ENCODE measurements around the gene ATOH8. TPM values are rescaled to one million over a fixed set of nuclear protein-coding genes. Genes with fewer than 3 reads are reported as not detected.

Gene ATOH8
- total RNA-seq, 4 donors from 2014 or later = 17.1 to 210 (median 45.9) TPM

DNA sequence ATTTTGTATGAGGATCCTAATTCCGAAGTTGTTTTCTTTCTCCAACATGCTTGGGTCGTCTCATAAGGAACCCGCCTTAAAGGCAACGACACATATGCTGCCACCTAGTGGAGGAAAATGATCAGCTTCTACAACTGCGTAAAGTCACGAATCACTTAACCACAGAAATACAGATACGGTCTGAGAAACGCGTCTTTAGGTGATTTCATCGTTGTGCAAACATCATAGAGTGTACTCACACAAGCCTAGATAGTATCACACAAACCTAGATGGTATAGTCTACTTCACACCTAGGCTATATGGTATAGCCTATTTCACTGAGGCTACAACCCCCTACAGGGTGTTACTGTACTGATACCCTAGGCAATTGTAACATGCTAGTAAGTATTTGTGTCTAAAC is 46.5 kb upstream of the ATOH8 start:
- peak in 1 of 3 donors; percentile 67 for TF ChIP-seq CTCF (IDR thresholded peaks at IDR 0.05)
- no peak for DNase-seq (ENCODE audit: low spot score)
- ATAC-seq (ENCODE audit: low FRiP score) = no peak

- ATAC-seq (ENCODE audit: low FRiP score) = no peak
- DNase-seq (ENCODE audit: low spot score) = no peak
- no peak for TF ChIP-seq CTCF (IDR thresholded peaks at IDR 0.05)
These were observed 45.1 kb upstream of the ATOH8 start for GRCh38 chr2:85708641-85709040.

- no peak for ATAC-seq (ENCODE audit: low FRiP score)
- no peak for DNase-seq (ENCODE audit: low spot score)
- TF ChIP-seq CTCF (IDR thresholded peaks at IDR 0.05) = no peak
These were observed 44.4 kb upstream of the ATOH8 start for GRCh38 chr2:85709401-85709811.

- ATAC-seq (ENCODE audit: low FRiP score) (peak; percentile 21), DNase-seq (ENCODE audit: low spot score) (no peak)
- no peak for TF ChIP-seq CTCF (IDR thresholded peaks at IDR 0.05)
These were observed 42.9 kb upstream of the ATOH8 start for GRCh38 chr2:85710687-85711577.

GRCh38 chr2:85711578-85712060 is 42.2 kb upstream of the ATOH8 start:
- TF ChIP-seq CTCF (IDR thresholded peaks at IDR 0.05) = no peak
- DNase-seq (ENCODE audit: low spot score) (no peak), ATAC-seq (ENCODE audit: low FRiP score) (no peak)

- ATAC-seq (ENCODE audit: low FRiP score) (no peak), DNase-seq (ENCODE audit: low spot score) (no peak)
- TF ChIP-seq CTCF (IDR thresholded peaks at IDR 0.05) = no peak
These were observed 41.5 kb upstream of the ATOH8 start for GRCh38 chr2:85712336-85712735.

Measured in omental fat pad (tissue), 4 donors.